Measurements from ENCODE around the gene TARS3. TPM values are rescaled to one million over a fixed set of nuclear protein-coding genes. Genes with fewer than 3 reads are reported as not detected.

TARS3 gene
- total RNA-seq, 1 experiment from 2014 or later, result 12.4 TPM

- intact Hi-C loops (cut with micrococcal nuclease; ENCODE audit: unreplicated experiment), result no loop called here
- ATAC-seq (no peak), DNase-seq (ENCODE audit: low read depth, low spot score) (no peak)
- Histone ChIP-seq H3K9me3 (ENCODE audit: control insufficient read depth, insufficient read depth, low read depth, low read length) (no peaks in the 10 kb centered on the region), H3K27ac (ENCODE audit: low read length) (no peak overlapping the region), H3K4me1 (ENCODE audit: control insufficient read depth, insufficient read depth, low read length) (peaks cover 7% of the 10 kb centered on the region), H3K36me3 (ENCODE audit: control insufficient read depth, insufficient read depth, low read length) (peaks cover 7% of the 10 kb centered on the region), H3K4me3 (ENCODE audit: low read depth in 2 of 2, low read length in 2 of 2) (no peak overlapping the region), H3K27me3 (ENCODE audit: control insufficient read depth, insufficient read depth, low read length) (no peaks in the 10 kb centered on the region)
- ChIA-PET CTCF (no interaction called here), POLR2A (no interaction called here)
- TF ChIP-seq POLR2AphosphoS5 (IDR thresholded peaks at IDR 0.05; ENCODE audit: low read depth, low read length) (no peak), TCF7L2 (IDR thresholded peaks at IDR 0.05; ENCODE audit: low read depth, low read length) (no peak), CTCF (IDR thresholded peaks at IDR 0.05) (no peak), SIN3A (IDR thresholded peaks at IDR 0.05; ENCODE audit: borderline replicate concordance, insufficient read depth, low read depth, low read length) (no peak)
- TF ChIP-seq, protein P1, sequence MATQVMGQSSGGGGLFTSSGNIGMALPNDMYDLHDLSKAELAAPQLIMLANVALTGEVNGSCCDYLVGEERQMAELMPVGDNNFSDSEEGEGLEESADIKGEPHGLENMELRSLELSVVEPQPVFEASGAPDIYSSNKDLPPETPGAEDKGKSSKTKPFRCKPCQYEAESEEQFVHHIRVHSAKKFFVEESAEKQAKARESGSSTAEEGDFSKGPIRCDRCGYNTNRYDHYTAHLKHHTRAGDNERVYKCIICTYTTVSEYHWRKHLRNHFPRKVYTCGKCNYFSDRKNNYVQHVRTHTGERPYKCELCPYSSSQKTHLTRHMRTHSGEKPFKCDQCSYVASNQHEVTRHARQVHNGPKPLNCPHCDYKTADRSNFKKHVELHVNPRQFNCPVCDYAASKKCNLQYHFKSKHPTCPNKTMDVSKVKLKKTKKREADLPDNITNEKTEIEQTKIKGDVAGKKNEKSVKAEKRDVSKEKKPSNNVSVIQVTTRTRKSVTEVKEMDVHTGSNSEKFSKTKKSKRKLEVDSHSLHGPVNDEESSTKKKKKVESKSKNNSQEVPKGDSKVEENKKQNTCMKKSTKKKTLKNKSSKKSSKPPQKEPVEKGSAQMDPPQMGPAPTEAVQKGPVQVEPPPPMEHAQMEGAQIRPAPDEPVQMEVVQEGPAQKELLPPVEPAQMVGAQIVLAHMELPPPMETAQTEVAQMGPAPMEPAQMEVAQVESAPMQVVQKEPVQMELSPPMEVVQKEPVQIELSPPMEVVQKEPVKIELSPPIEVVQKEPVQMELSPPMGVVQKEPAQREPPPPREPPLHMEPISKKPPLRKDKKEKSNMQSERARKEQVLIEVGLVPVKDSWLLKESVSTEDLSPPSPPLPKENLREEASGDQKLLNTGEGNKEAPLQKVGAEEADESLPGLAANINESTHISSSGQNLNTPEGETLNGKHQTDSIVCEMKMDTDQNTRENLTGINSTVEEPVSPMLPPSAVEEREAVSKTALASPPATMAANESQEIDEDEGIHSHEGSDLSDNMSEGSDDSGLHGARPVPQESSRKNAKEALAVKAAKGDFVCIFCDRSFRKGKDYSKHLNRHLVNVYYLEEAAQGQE (IDR thresholded peaks at IDR 0.05; ENCODE audit: insufficient read depth in 1 of 2, low read depth in 2 of 2, low read length in 1 of 2), result no peak
- BruUV-seq (replicated peaks), result no TSS peak
- in situ Hi-C loops (cut with HindIII; ENCODE audit: low pct_unique_long_range_greater_than_20kb, low sequenced_read_pairs), result no loop called here
These were observed 5.4 kb downstream of the TARS3 start for GRCh38 chr15:101718896-101719295.

DNA sequence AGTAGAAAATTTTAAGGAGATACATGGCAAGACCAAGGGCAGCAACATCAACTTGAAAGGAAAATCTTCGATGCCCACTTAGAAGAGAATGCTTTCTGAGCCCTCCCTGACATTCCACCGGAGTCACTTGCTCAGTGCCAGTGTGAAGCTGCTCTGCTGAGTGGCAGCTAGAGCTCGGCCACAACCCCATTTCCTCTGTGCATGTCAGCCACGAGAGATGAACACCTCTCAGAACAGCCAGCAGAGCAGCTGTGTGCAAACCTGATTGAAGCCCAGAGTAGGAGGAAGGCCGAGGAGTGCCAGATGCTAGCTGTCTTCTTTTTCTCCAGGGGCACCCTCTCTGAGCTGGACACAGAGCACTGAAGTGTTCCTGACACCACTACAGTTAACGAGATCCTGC is 12.2 kb downstream of the TARS3 start:
- no peak overlapping the region for H3K27ac ChIP-seq (ENCODE audit: low read length)
- no peak overlapping the region for H3K4me3 ChIP-seq (ENCODE audit: low read depth in 2 of 2, low read length in 2 of 2)
- ATAC-seq, result no peak
- no peaks in the 10 kb centered on the region for H3K9me3 ChIP-seq (ENCODE audit: control insufficient read depth, insufficient read depth, low read depth, low read length)
- no peak for TF ChIP-seq CTCF (IDR thresholded peaks at IDR 0.05)
- TF ChIP-seq, protein P1 (IDR thresholded peaks at IDR 0.05; ENCODE audit: insufficient read depth in 1 of 2, low read depth in 2 of 2, low read length in 1 of 2), result no peak
- no peak for TF ChIP-seq POLR2AphosphoS5 (IDR thresholded peaks at IDR 0.05; ENCODE audit: low read depth, low read length)
- no peak for TF ChIP-seq SIN3A (IDR thresholded peaks at IDR 0.05; ENCODE audit: borderline replicate concordance, insufficient read depth, low read depth, low read length)
- TF ChIP-seq TCF7L2 (IDR thresholded peaks at IDR 0.05; ENCODE audit: low read depth, low read length), result no peak
- H3K36me3 ChIP-seq (ENCODE audit: control insufficient read depth, insufficient read depth, low read length), result peaks cover 2% of the 10 kb centered on the region
- intact Hi-C loops (cut with micrococcal nuclease; ENCODE audit: unreplicated experiment) (no loop called here), in situ Hi-C loops (cut with HindIII; ENCODE audit: low pct_unique_long_range_greater_than_20kb, low sequenced_read_pairs) (no loop called here)
- no peaks in the 10 kb centered on the region for H3K4me1 ChIP-seq (ENCODE audit: control insufficient read depth, insufficient read depth, low read length)
- DNase-seq (ENCODE audit: low read depth, low spot score), result no peak
- no TSS peak for BruUV-seq (replicated peaks)
- no peaks in the 10 kb centered on the region for H3K27me3 ChIP-seq (ENCODE audit: control insufficient read depth, insufficient read depth, low read length)
- POLR2A ChIA-PET, result no interaction called here
- CTCF ChIA-PET, result no interaction called here

Data from Panc1 (cell line).